Upper lobe of left lung (tissue), 6 donors: ENCODE measurements around the gene FXR2. TPM values are rescaled to one million over a fixed set of nuclear protein-coding genes. Genes with fewer than 3 reads are reported as not detected.

Experiments used
- ATAC-seq, 2 donors: fragments of 200-7000 bp; cut with Tn5 transposase; one replicate each; pipeline ENCODE4 v1.9.1; 2022; ENCODE audit warnings: mild to moderate bottlenecking in 2 of 2, moderate library complexity in 2 of 2; ENCODE audit not compliant: low FRiP score in 2 of 2
- DNase-seq, 2 donors: peaks; one replicate each; pipeline ENCODE4 v3.0.0-alpha.2; 2019 to 2020
- H3K27ac ChIP-seq, 4 donors: fragments of 200-600 bp; sonication (generic); one replicate each; pipeline ENCODE4 v1.5.1; 2016 to 2019
- H3K27me3 ChIP-seq, 4 donors: fragments of 200-600 bp; sonication (generic); one replicate each; pipeline ENCODE4 v1.5.1; 2017 to 2019
- H3K36me3 ChIP-seq, 4 donors: fragments of 200-600 bp; sonication (generic); one replicate each; pipeline ENCODE4 v1.5.1; 2016 to 2019
- H3K4me1 ChIP-seq, 4 donors: fragments of 200-600 bp; sonication (generic); one replicate each; pipeline ENCODE4 v1.5.1; 2018 to 2019
- H3K4me3 ChIP-seq, 4 donors: fragments of 200-600 bp; sonication (generic); one replicate each; pipeline ENCODE4 v1.5.1; 2017 to 2019; ENCODE audit warnings: mild to moderate bottlenecking in 2 of 4, moderate library complexity in 1 of 4
- H3K9me3 ChIP-seq, 4 donors: fragments of 200-600 bp; sonication (generic); one replicate each; pipeline ENCODE4 v1.5.1; 2018 to 2019
- EP300 ChIP-seq, 4 donors: sonication (generic); formaldehyde crosslinking; IDR thresholded peaks; one replicate each; pipeline ENCODE4 v1.5.1; 2017; ENCODE audit warnings: antibody characterized with exemption in 4 of 4, control low read depth in 2 of 4
- POLR2A ChIP-seq, 4 donors: fragments of 450-650 bp; IDR thresholded peaks; one replicate each; pipeline ENCODE4 v1.5.1; 2016 to 2017; ENCODE audit warnings: antibody characterized with exemption in 4 of 4, mild to moderate bottlenecking in 2 of 4
- POLR2AphosphoS5 ChIP-seq, 2 donors: sonication (generic); formaldehyde crosslinking; IDR thresholded peaks; one replicate each; pipeline ENCODE4 v1.5.1; 2017; ENCODE audit warnings: antibody characterized with exemption in 2 of 2
- WGBS, 2 donors: methylation state at CpG; one replicate each; pipeline ENCODE4 v1.1.5; 2017 to 2018; 5-methylcytosine and 5-hydroxymethylcytosine counted together
- total RNA-seq, 6 donors: library from RNA; depleted of rRNA in 4 of 6; stranded (reverse); fragments of >200 nt in 4 of 6; gene quantifications; one replicate each; pipeline versions ENCODE4 v1.1.0 to v1.2.1, GENCODE V29; 2016 to 2021
- TF ChIP-seq, protein P1 (sequence below), 6 experiments: fragments of 450-650 bp in 4 of 6; fragments of 200-600 bp in 2 of 6; sonication (generic) in 2 of 6; IDR thresholded peaks; one replicate each; pipeline ENCODE4 v1.5.1; 2016 to 2019; ENCODE audit warnings: antibody characterized with exemption in 6 of 6
- donor health status: DM: no; HTN: no; CAD: no; lungs with moderate emphysema.
- donor health status: DM: no; HTN: yes; CAD: no; lungs with severe emphysema.

FXR2 gene
- total RNA-seq, 6 donors from 2014 or later, result 35.6 to 46.1 (median 38.4) TPM

- ATAC-seq, result peak; percentile 96 to 97
- Histone ChIP-seq H3K27ac (peak overlapping the region; percentile 97 to 100 (median 98)), H3K27me3 (no peaks in the 10 kb centered on the region), H3K4me1 (peaks cover 31 to 45% (median 42%) of the 10 kb centered on the region in 4 donors), H3K36me3 (peaks cover 36 to 65% (median 58%) of the 10 kb centered on the region in 4 donors), H3K4me3 (peak overlapping the region; percentile 75 to 100 (median 82)), H3K9me3 (no peaks in the 10 kb centered on the region)
- TF ChIP-seq POLR2AphosphoS5 (IDR thresholded peaks at IDR 0.05) (peak; percentile 98 to 99), EP300 (IDR thresholded peaks at IDR 0.05) (no peak), POLR2A (IDR thresholded peaks at IDR 0.05) (peak; percentile 87 to 99 (median 97))
- TF ChIP-seq, protein P1, sequence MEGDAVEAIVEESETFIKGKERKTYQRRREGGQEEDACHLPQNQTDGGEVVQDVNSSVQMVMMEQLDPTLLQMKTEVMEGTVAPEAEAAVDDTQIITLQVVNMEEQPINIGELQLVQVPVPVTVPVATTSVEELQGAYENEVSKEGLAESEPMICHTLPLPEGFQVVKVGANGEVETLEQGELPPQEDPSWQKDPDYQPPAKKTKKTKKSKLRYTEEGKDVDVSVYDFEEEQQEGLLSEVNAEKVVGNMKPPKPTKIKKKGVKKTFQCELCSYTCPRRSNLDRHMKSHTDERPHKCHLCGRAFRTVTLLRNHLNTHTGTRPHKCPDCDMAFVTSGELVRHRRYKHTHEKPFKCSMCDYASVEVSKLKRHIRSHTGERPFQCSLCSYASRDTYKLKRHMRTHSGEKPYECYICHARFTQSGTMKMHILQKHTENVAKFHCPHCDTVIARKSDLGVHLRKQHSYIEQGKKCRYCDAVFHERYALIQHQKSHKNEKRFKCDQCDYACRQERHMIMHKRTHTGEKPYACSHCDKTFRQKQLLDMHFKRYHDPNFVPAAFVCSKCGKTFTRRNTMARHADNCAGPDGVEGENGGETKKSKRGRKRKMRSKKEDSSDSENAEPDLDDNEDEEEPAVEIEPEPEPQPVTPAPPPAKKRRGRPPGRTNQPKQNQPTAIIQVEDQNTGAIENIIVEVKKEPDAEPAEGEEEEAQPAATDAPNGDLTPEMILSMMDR (IDR thresholded peaks at IDR 0.05), result peak in 3 of 6 experiments; percentile 8 to 27 (median 25)
- DNase-seq, result peak; percentile 99
- WGBS, 2 donors, result 0% methylated on average over 33 to 41 of the region's 73 CpGs
Observed at GRCh38 chr17:7572588-7573323, 41.9 kb downstream of the FXR2 start.

DNA sequence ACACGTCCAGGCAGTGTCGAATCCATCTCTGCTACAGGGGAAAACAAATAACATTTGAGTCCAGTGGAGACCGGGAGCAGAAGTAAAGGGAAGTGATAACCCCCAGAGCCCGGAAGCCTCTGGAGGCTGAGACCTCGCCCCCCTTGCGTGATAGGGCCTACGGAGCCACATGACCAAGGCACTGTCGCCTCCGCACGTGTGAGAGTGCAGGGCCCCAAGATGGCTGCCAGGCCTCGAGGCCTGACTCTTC, 42.4 kb downstream of the FXR2 start:
- TF ChIP-seq EP300 (IDR thresholded peaks at IDR 0.05) (peak in 1 of 4 donors; percentile 73), POLR2A (IDR thresholded peaks at IDR 0.05) (no peak), POLR2AphosphoS5 (IDR thresholded peaks at IDR 0.05) (peak in 1 of 2 donors; percentile 80)
- TF ChIP-seq, protein P1 (IDR thresholded peaks at IDR 0.05), result no peak
- no peaks in the 10 kb centered on the region for H3K27me3 ChIP-seq
- ATAC-seq (no peak), DNase-seq (no peak)
- 1 to 4% methylated on average over 3 to 11 of the region's 11 CpGs for WGBS, 2 donors
- H3K4me1 ChIP-seq, result peaks cover 31 to 40% (median 39%) of the 10 kb centered on the region in 4 donors
- peaks cover 31 to 64% (median 58%) of the 10 kb centered on the region in 4 donors for H3K36me3 ChIP-seq
- no peaks in the 10 kb centered on the region for H3K9me3 ChIP-seq
- peak overlapping the region; percentile 88 to 100 (median 89) for H3K27ac ChIP-seq
- peak overlapping the region; percentile 23 to 100 (median 53) for H3K4me3 ChIP-seq

- Histone ChIP-seq H3K27me3 (no peaks in the 10 kb centered on the region), H3K9me3 (no peaks in the 10 kb centered on the region), H3K4me1 (peaks cover 19 to 25% (median 22%) of the 10 kb centered on the region in 4 donors), H3K36me3 (peaks cover 19 to 64% (median 58%) of the 10 kb centered on the region in 4 donors), H3K4me3 (no peak overlapping the region), H3K27ac (no peak overlapping the region)
- DNase-seq, result no peak
- TF ChIP-seq EP300 (IDR thresholded peaks at IDR 0.05) (no peak), POLR2A (IDR thresholded peaks at IDR 0.05) (no peak), POLR2AphosphoS5 (IDR thresholded peaks at IDR 0.05) (no peak)
- TF ChIP-seq, protein P1 (IDR thresholded peaks at IDR 0.05), result no peak
- 94% methylated on average over 10 of the region's 10 CpGs for WGBS, 2 donors
- ATAC-seq, result no peak
Observed at GRCh38 chr17:7570351-7570750, 44.3 kb downstream of the FXR2 start.

GRCh38 chr17:7569571-7569970, 45.1 kb downstream of the FXR2 start:
- H3K27me3 ChIP-seq, result no peaks in the 10 kb centered on the region
- 66 to 80% methylated on average over 5 of the region's 5 CpGs for WGBS, 2 donors
- H3K27ac ChIP-seq, result no peak overlapping the region
- H3K4me1 ChIP-seq, result peaks cover 12 to 17% (median 15%) of the 10 kb centered on the region in 4 donors
- no peak overlapping the region for H3K4me3 ChIP-seq
- H3K36me3 ChIP-seq, result peaks cover 20 to 64% (median 58%) of the 10 kb centered on the region in 4 donors
- no peaks in the 10 kb centered on the region for H3K9me3 ChIP-seq
- no peak for DNase-seq
- ATAC-seq, result no peak
- TF ChIP-seq, protein P1 (IDR thresholded peaks at IDR 0.05), result no peak
- no peak for TF ChIP-seq POLR2A (IDR thresholded peaks at IDR 0.05)
- no peak for TF ChIP-seq EP300 (IDR thresholded peaks at IDR 0.05)
- TF ChIP-seq POLR2AphosphoS5 (IDR thresholded peaks at IDR 0.05), result no peak
